ENCODE measurements around the gene CYP2D6. TPM values are rescaled to one million over a fixed set of nuclear protein-coding genes. Genes with fewer than 3 reads are reported as not detected.
A peak's percentile ranks its signal among the peaks of the same experiment; 100 is the strongest.
"Not testable (repeated sequence)": the region's sequence is repeated elsewhere in the genome, so short reads cannot be mapped to it uniquely, and the experiment has no call there.

Gene CYP2D6
- 1 to 10 TPM; 2.5 to 7.3 (median 3.5) TPM for polyA plus RNA-seq (ENCODE audit: insufficient read length in 4 of 4)

- not testable (repeated sequence) for DNase-seq (ENCODE audit: low read depth in 4 of 4, low spot score in 3 of 4)
Observed at GRCh38 chr22:42130639-42131431, at the start of gene CYP2D6. Gene CYP2D6, minus strand, starts transcription at chr22:42130810. Its CDS starts 19 bp downstream, at chr22:42130791.

- no peak for DNase-seq (ENCODE audit: low read depth in 4 of 4, low spot score in 3 of 4)
Observed at GRCh38 chr22:42179616-42180015, 49.0 kb upstream of the CYP2D6 start.

GRCh38 chr22:42178910-42179519, 48.4 kb upstream of the CYP2D6 start:
- no peak for DNase-seq (ENCODE audit: low read depth in 4 of 4, low spot score in 3 of 4)

- DNase-seq (ENCODE audit: low read depth in 4 of 4, low spot score in 3 of 4): peak in 2 of 4 donors; percentile 28 to 44
Observed at GRCh38 chr22:42177891-42178336, 47.3 kb upstream of the CYP2D6 start.

- no peak for DNase-seq (ENCODE audit: low read depth in 4 of 4, low spot score in 3 of 4)
Observed at GRCh38 chr22:42176255-42176915, 45.8 kb upstream of the CYP2D6 start.

- DNase-seq (ENCODE audit: low read depth in 4 of 4, low spot score in 3 of 4): no peak
Observed at GRCh38 chr22:42174062-42174461, 43.5 kb upstream of the CYP2D6 start.

GRCh38 chr22:42173183-42173926, 42.7 kb upstream of the CYP2D6 start:
- DNase-seq (ENCODE audit: low read depth in 4 of 4, low spot score in 3 of 4): no peak

- DNase-seq (ENCODE audit: low read depth in 4 of 4, low spot score in 3 of 4): no peak
Observed at GRCh38 chr22:42172773-42173172, 42.2 kb upstream of the CYP2D6 start.

GRCh38 chr22:42171946-42172719, 41.5 kb upstream of the CYP2D6 start:
- DNase-seq (ENCODE audit: low read depth in 4 of 4, low spot score in 3 of 4): no peak

GRCh38 chr22:42171417-42171816, 40.8 kb upstream of the CYP2D6 start:
- no peak for DNase-seq (ENCODE audit: low read depth in 4 of 4, low spot score in 3 of 4)

- no peak for DNase-seq (ENCODE audit: low read depth in 4 of 4, low spot score in 3 of 4)
Observed at GRCh38 chr22:42170946-42171345, 40.3 kb upstream of the CYP2D6 start.

- DNase-seq (ENCODE audit: low read depth in 4 of 4, low spot score in 3 of 4): peak; percentile 63 to 71 (median 70)
Observed at GRCh38 chr22:42169055-42169469, 38.5 kb upstream of the CYP2D6 start.

GRCh38 chr22:42168476-42168875, 37.9 kb upstream of the CYP2D6 start:
- no peak for DNase-seq (ENCODE audit: low read depth in 4 of 4, low spot score in 3 of 4)

GRCh38 chr22:42167066-42167465, 36.5 kb upstream of the CYP2D6 start:
- DNase-seq (ENCODE audit: low read depth in 4 of 4, low spot score in 3 of 4): no peak

- no peak for DNase-seq (ENCODE audit: low read depth in 4 of 4, low spot score in 3 of 4)
Observed at GRCh38 chr22:42164901-42165300, 34.3 kb upstream of the CYP2D6 start.

GRCh38 chr22:42163515-42163914, 32.9 kb upstream of the CYP2D6 start:
- no peak for DNase-seq (ENCODE audit: low read depth in 4 of 4, low spot score in 3 of 4)

GRCh38 chr22:42162728-42163489, 32.3 kb upstream of the CYP2D6 start:
- no peak for DNase-seq (ENCODE audit: low read depth in 4 of 4, low spot score in 3 of 4)

- DNase-seq (ENCODE audit: low read depth in 4 of 4, low spot score in 3 of 4): no peak
Observed at GRCh38 chr22:42160830-42161696, 30.5 kb upstream of the CYP2D6 start.
